CD4-positive, CD25-positive, alpha-beta regulatory T cell (primary cell): ENCODE measurements around the gene AGAP1. TPM values are rescaled to one million over a fixed set of nuclear protein-coding genes. Genes with fewer than 3 reads are reported as not detected.

ENCODE experiments used
- ATAC-seq, 2 donors: fragments of 150-1000 bp; cut with Tn5 transposase; one replicate each; pipeline ENCODE4 v1.10.0; 2021; ENCODE audit warnings: low read depth in 2 of 2, moderate number of reproducible peaks in 2 of 2, moderate library complexity in 1 of 2
- DNase-seq, 3 donors: peaks; one replicate each; pipeline versions ENCODE4 v3.0.0 to v3.0.0-alpha.2; 2012 to 2022; ENCODE audit warnings: mixed read lengths in 1 of 3
- H3K27ac ChIP-seq: one replicate; pipeline ENCODE4 v1.7.0; 2013; ENCODE audit warnings: mild to moderate bottlenecking, low read length; ENCODE audit not compliant: insufficient read depth, poor library complexity, severe bottlenecking
- H3K27me3 ChIP-seq: one replicate; pipeline ENCODE4 v1.7.0; 2013; ENCODE audit warnings: low read length; ENCODE audit not compliant: control insufficient read depth, insufficient read depth
- H3K36me3 ChIP-seq: one replicate; pipeline ENCODE4 v1.7.0; 2013; ENCODE audit warnings: mild to moderate bottlenecking, low read length, moderate library complexity; ENCODE audit not compliant: control insufficient read depth, insufficient read depth
- H3K4me1 ChIP-seq: 2 replicates; pipeline ENCODE4 v1.7.0; 2013; ENCODE audit warnings: mild to moderate bottlenecking, low read length; ENCODE audit not compliant: insufficient read depth, control insufficient read depth, poor library complexity, severe bottlenecking
- H3K4me3 ChIP-seq: one replicate; pipeline ENCODE4 v1.7.0; 2013; ENCODE audit warnings: low read depth, mild to moderate bottlenecking, low read length, moderate library complexity
- H3K9me3 ChIP-seq, 2 experiments: 1 replicate in 1 of 2; 2 replicates in 1 of 2; pipeline ENCODE4 v1.7.0; 2013; ENCODE audit warnings: low read length in 2 of 2, mild to moderate bottlenecking in 1 of 2, moderate library complexity in 1 of 2; ENCODE audit not compliant: control insufficient read depth in 2 of 2
- H3K27ac Mint-ChIP-seq, 3 donors: one replicate each; pipeline ENCODE4 v1.8.0; 2020 to 2022; ENCODE audit warnings: mild to moderate bottlenecking in 3 of 3, mixed read lengths in 3 of 3, moderate library complexity in 2 of 3
- H3K27me3 Mint-ChIP-seq: one replicate; pipeline ENCODE4 v1.8.0; 2022; ENCODE audit warnings: mild to moderate bottlenecking, mixed read lengths
- H3K36me3 Mint-ChIP-seq: one replicate; pipeline ENCODE4 v1.8.0; 2020; ENCODE audit warnings: mixed read lengths
- H3K4me1 Mint-ChIP-seq, 4 donors: one replicate each; pipeline ENCODE4 v1.8.0; 2020 to 2022; ENCODE audit warnings: mixed read lengths in 4 of 4, mild to moderate bottlenecking in 1 of 4
- H3K4me3 Mint-ChIP-seq, 4 donors: one replicate each; pipeline ENCODE4 v1.8.0; 2020 to 2022; ENCODE audit warnings: mild to moderate bottlenecking in 4 of 4, mixed read lengths in 4 of 4, moderate library complexity in 3 of 4
- H3K9me3 Mint-ChIP-seq, 7 donors: one replicate each; pipeline ENCODE4 v1.8.0; 2020 to 2022; ENCODE audit warnings: mixed read lengths in 7 of 7, mild to moderate bottlenecking in 3 of 7, moderate library complexity in 2 of 7
- polyA plus RNA-seq, 4 donors: library from polyadenylated mRNA; unstranded; fragments of 300-500 nt; fragmentation: Illumina TruSeq; gene quantifications; one replicate each; pipeline ENCODE4 v1.2.3, GENCODE V29; 2021
- total RNA-seq: library from RNA; stranded (reverse); gene quantifications from one replicate; pipeline ENCODE4 v1.2.3, GENCODE V29; 2022

The AGAP1 gene
- total and polyA plus RNA-seq, 5 donors from 2014 or later = 0.99 TPM; not detected in 4

DNA sequence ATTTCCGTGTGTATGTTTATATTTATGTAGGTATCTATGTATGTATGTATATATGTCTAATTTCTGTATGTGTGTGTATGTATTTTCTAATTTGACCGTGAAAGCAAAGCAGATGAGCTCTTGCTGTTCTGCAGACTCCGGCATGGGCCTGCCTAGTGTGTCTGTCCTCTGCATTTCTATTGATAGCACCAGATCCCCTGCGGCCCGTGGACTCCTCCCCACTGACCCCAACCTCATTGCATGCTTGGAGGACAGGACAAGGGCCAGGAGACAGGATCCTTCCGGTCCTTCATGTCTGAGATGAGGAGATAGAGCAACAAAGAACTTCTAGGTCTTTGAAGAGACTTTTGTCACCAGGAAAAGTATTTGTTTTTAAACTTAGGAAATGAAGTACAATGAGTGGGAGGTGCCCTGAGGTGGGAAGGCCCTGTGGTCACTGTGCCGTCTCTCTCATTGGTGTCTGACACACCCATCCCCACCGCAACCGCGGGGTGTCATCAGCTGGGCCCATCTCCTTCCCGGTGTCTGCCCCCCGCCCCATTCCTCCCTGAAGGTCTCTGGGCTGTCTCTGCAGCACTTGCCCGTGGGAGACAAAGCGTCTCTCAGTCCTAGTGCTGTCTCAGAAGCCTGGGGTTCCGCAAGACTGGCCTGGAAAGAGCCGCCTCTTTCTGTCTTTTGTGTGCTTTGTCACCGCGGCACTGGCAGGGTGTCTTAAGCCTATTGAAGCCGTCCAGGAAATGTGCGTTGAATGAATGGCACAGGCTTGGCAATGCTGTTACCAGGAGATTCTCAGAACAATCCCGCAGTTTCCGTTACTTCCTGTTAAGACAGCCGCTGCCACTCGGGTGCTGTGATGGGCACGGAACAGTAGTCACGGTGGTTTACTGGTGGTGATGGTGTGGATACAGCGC is 216.4 kb downstream of the AGAP1 start:
- no peaks in the 10 kb centered on the region for H3K27me3 ChIP-seq
- no peaks in the 10 kb centered on the region for H3K4me1 ChIP-seq
- H3K36me3 Mint-ChIP-seq = no peaks in the 10 kb centered on the region
- no peaks in the 10 kb centered on the region for H3K36me3 ChIP-seq
- ATAC-seq (no peak), DNase-seq (no peak)
- no peaks in the 10 kb centered on the region for H3K27me3 Mint-ChIP-seq
- H3K9me3 Mint-ChIP-seq = peaks cover 0 to 2% (median 0%) of the 10 kb centered on the region in 7 donors
- H3K27ac Mint-ChIP-seq = no peak overlapping the region
- no peaks in the 10 kb centered on the region for H3K9me3 ChIP-seq
- H3K4me3 ChIP-seq = no peak overlapping the region
- H3K27ac ChIP-seq = no peak overlapping the region
- H3K4me1 Mint-ChIP-seq = peaks cover 0 to 2% (median 0%) of the 10 kb centered on the region in 4 donors
- no peak overlapping the region for H3K4me3 Mint-ChIP-seq

DNA sequence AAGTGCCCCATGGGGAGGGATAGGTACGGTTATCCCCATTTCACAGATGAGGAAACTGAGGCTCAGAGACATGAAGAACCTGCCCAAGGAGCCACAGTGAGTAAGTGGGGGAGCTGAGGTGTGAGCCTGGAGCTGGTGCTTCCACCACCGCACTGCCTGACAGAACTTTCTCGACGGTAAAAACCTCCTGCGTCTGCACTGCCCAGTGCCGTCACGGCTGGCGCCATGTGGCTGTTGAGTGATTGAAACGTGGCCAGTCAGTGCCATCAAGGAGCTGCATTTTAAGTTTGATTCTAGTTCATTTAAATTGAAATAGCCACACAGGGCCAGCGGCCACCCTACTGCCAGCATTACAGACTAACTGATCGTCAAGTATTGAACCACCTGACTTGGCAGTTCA is 217.1 kb downstream of the AGAP1 start:
- Mint-ChIP-seq H3K4me3 (no peak overlapping the region), H3K27me3 (no peaks in the 10 kb centered on the region), H3K9me3 (peaks cover 0 to 2% (median 0%) of the 10 kb centered on the region in 7 donors), H3K27ac (no peak overlapping the region), H3K36me3 (no peaks in the 10 kb centered on the region), H3K4me1 (peaks cover 0 to 2% (median 0%) of the 10 kb centered on the region in 4 donors)
- no peaks in the 10 kb centered on the region for H3K4me1 ChIP-seq
- H3K27me3 ChIP-seq = no peaks in the 10 kb centered on the region
- DNase-seq (no peak), ATAC-seq (no peak)
- H3K4me3 ChIP-seq = no peak overlapping the region
- no peak overlapping the region for H3K27ac ChIP-seq
- no peaks in the 10 kb centered on the region for H3K36me3 ChIP-seq
- no peaks in the 10 kb centered on the region for H3K9me3 ChIP-seq

DNA sequence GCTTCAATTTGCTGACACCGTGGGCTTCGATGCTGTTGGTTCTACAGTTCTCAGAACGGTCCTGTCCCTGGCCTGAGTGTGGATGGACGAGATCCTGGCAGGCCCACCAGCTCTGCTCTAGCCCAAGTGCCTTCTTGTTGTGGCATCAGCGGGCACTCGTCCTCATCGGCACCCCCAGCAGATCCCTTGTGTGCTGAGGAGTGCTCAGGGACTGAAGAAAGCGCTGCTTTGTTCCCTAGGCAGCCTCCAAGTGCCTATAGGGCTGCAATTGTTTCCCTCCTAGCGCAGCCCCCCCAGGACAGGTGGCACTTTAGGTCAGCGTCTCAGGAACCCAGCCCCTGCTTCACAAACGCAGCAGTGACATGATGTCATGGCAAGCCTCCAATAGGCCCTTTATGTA is 217.7 kb downstream of the AGAP1 start:
- H3K36me3 ChIP-seq = no peaks in the 10 kb centered on the region

DNA sequence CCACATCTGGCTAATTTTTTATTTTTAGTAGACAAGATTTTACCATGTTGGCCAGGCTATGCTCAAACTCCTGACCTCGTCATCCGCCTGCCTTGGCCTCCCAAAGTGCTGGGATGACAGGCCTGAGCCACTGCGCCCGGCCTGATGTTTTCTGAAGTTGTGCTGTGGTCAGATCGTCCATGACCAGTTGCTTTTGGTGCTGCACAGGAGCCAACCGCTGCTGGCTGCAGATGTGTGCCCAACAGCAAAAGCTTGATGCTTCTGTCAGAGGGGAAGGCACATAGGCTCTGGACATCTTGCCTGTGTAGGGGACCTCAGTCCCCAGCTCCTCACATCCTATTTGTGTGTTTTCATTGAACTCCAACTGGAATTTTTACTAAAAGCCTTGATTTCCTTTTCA is 218.3 kb downstream of the AGAP1 start:
- Mint-ChIP-seq H3K4me3 (no peak overlapping the region), H3K4me1 (no peaks in the 10 kb centered on the region), H3K27me3 (no peaks in the 10 kb centered on the region), H3K9me3 (peaks cover 0 to 2% (median 0%) of the 10 kb centered on the region in 7 donors), H3K27ac (no peak overlapping the region), H3K36me3 (no peaks in the 10 kb centered on the region)
- no peaks in the 10 kb centered on the region for H3K4me1 ChIP-seq
- ATAC-seq (no peak), DNase-seq (no peak)
- H3K4me3 ChIP-seq = no peak overlapping the region
- H3K9me3 ChIP-seq = no peaks in the 10 kb centered on the region
- no peaks in the 10 kb centered on the region for H3K27me3 ChIP-seq
- H3K27ac ChIP-seq = no peak overlapping the region
- no peaks in the 10 kb centered on the region for H3K36me3 ChIP-seq

More for the DNA sequence above, 217.7 kb downstream of the AGAP1 start:
- ATAC-seq (no peak), DNase-seq (no peak)
- Mint-ChIP-seq H3K9me3 (peaks cover 0 to 2% (median 0%) of the 10 kb centered on the region in 7 donors), H3K4me3 (no peak overlapping the region), H3K27me3 (no peaks in the 10 kb centered on the region), H3K36me3 (no peaks in the 10 kb centered on the region), H3K4me1 (peaks cover 0 to 2% (median 0%) of the 10 kb centered on the region in 4 donors), H3K27ac (no peak overlapping the region)
- H3K27ac ChIP-seq = no peak overlapping the region
- H3K4me1 ChIP-seq = no peaks in the 10 kb centered on the region
- no peaks in the 10 kb centered on the region for H3K27me3 ChIP-seq
- H3K9me3 ChIP-seq = no peaks in the 10 kb centered on the region
- H3K4me3 ChIP-seq = no peak overlapping the region

DNA sequence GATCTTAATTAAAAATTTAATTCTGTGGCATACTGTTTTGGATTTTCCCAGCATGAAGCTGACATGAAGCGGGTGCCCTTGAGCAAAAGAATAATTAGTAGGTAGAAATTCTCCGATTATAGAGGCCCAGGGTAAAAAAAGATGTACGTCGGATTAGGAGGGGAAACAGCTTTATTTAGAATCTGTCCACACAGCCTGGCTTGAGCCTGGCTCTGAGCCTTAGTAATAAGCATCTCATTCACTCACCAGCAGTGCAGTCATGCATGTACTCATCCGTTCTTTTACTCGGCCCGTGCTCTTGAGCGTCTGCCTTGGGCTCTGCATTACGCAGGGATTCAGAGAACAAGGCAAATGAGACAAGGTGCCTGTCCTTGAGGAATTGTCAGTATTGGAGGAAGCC is 219.3 kb downstream of the AGAP1 start:
- H3K9me3 Mint-ChIP-seq = peaks cover 0 to 2% (median 0%) of the 10 kb centered on the region in 7 donors
- H3K36me3 Mint-ChIP-seq = no peaks in the 10 kb centered on the region
- DNase-seq = no peak
- no peak overlapping the region for H3K4me3 Mint-ChIP-seq
- no peak for ATAC-seq
- H3K4me1 Mint-ChIP-seq = no peaks in the 10 kb centered on the region
- Histone ChIP-seq H3K27ac (no peak overlapping the region), H3K27me3 (no peaks in the 10 kb centered on the region), H3K4me1 (no peaks in the 10 kb centered on the region), H3K9me3 (no peaks in the 10 kb centered on the region), H3K36me3 (no peaks in the 10 kb centered on the region), H3K4me3 (no peak overlapping the region)
- H3K27me3 Mint-ChIP-seq = no peaks in the 10 kb centered on the region
- H3K27ac Mint-ChIP-seq = no peak overlapping the region

DNA sequence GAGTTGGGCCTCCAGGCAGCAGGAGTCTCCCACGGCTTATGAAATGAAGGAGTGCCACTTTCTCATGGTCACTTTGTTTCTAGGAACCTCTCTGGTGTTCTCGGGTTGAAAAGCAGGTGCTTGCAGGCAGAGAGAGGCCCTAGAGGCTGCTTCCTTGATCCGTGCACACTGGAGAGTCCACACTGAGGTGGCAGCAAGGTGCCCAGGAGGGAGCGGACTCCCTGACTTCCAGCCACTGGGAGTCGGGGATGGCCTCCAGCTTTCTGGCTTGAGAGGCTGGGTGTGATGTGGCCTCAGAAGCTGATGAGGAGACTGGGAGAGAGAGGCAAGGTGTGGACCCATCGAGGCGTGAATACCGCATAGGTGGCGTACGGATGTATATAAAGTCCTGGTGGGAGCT is 221.8 kb downstream of the AGAP1 start:
- Mint-ChIP-seq H3K36me3 (no peaks in the 10 kb centered on the region), H3K4me3 (no peak overlapping the region), H3K9me3 (no peaks in the 10 kb centered on the region), H3K27me3 (no peaks in the 10 kb centered on the region), H3K27ac (no peak overlapping the region), H3K4me1 (no peaks in the 10 kb centered on the region)
- no peak overlapping the region for H3K27ac ChIP-seq
- H3K4me3 ChIP-seq = no peak overlapping the region
- ATAC-seq (no peak), DNase-seq (no peak)
- no peaks in the 10 kb centered on the region for H3K4me1 ChIP-seq
- no peaks in the 10 kb centered on the region for H3K27me3 ChIP-seq
- H3K36me3 ChIP-seq = no peaks in the 10 kb centered on the region
- no peaks in the 10 kb centered on the region for H3K9me3 ChIP-seq

DNA sequence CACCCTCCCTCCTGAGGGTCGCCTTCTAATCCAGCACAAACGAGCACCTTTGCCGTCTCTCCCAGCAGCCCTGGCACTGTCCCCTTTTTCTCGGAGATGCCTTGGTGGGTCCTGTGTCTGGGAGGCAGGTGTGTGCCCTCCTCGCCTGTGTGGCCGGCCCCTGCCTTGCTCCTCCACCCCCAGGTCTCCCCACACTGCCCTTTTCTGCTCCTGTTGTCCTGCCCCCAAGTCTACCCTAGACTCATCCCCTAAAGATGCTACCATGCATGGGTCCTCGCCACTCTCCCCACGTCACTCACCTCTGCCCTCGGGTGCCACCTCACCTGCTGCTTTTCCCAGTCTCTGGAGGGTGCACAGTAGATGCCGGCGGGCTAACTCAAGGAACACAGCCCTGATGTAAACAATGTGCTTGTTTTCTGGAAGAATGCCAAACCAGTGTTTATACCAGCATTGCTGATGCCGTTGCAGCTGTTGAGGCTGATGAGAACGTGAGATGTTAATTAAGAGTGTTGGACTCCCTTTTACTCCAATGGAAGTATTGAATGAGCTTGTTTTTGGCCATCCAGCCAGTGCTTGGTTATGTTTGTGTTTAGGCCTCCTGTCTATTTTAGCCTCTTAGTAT is 223.1 kb downstream of the AGAP1 start:
- Mint-ChIP-seq H3K4me1 (no peaks in the 10 kb centered on the region), H3K27me3 (no peaks in the 10 kb centered on the region), H3K4me3 (no peak overlapping the region), H3K36me3 (no peaks in the 10 kb centered on the region), H3K9me3 (no peaks in the 10 kb centered on the region), H3K27ac (no peak overlapping the region)
- ATAC-seq (no peak), DNase-seq (no peak)
- H3K4me3 ChIP-seq = no peak overlapping the region
- no peak overlapping the region for H3K27ac ChIP-seq
- no peaks in the 10 kb centered on the region for H3K4me1 ChIP-seq
- H3K9me3 ChIP-seq = no peaks in the 10 kb centered on the region
- no peaks in the 10 kb centered on the region for H3K36me3 ChIP-seq
- no peaks in the 10 kb centered on the region for H3K27me3 ChIP-seq
